ENCODE data around the gene SLC25A14. TPM values are rescaled to one million over a fixed set of nuclear protein-coding genes. Genes with fewer than 3 reads are reported as not detected.
A peak's percentile ranks its signal among the peaks of the same experiment; 100 is the strongest.

Gene SLC25A14
- polyA plus RNA-seq, 2 of the 4 experiments (the other 2 are of a cell fraction) = 23.0 to 34.8 TPM

DNA sequence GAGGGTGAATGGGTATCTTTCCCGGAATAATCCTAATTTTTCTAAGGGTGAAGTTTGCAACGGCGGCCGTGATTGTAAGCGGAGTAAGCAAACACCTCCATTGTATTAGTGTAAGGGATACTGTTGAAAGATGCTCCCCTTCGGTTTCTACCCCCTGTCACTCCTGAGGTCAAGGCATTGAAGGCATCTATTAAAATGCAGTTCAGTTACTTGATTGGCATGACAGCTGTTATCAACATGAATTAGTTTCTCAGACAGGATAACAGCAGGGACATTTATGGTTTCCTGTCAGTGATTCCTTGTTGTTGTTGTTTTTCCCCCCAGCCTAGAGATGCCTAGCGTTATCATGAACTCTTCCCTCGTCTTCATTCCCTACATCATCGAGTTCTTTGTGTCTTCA lies 552 bp downstream of the SLC25A14 start:
- H3K27ac ChIP-seq = peak overlapping the region; percentile 81 to 90
- H3K4me1 ChIP-seq = peaks cover 7% of the 10 kb centered on the region; the same call in 1 of the 3 replicates
- ATAC-seq = peak; percentile 7 to 34; a peak in 2 of 6 replicates
- no peaks in the 10 kb centered on the region for H3K9me3 ChIP-seq
- peak; percentile 94 for FAIRE-seq
- DNase-seq (ENCODE audit: low read depth in 1 of 2, low spot score in 1 of 2) = no peak
- peak overlapping the region; percentile 97 for H3K4me2 ChIP-seq
- TF ChIP-seq SREBF2 (IDR thresholded peaks at IDR 0.05) (no peak), RAD21 (conservative IDR thresholded peaks at IDR 0.05 in 1 of 2, IDR thresholded peaks at IDR 0.05 in 1 of 2) (no peak), POLR2A (IDR thresholded peaks at IDR 0.05; ENCODE audit: low read length) (no peak), HEYL (CRISPR knock-in tag; IDR thresholded peaks at IDR 0.05) (no peak), NFE2L2 (conservative IDR thresholded peaks at IDR 0.05; ENCODE audit: low read length) (no peak), NPAS2 (CRISPR knock-in tag; IDR thresholded peaks at IDR 0.05; ENCODE audit: borderline replicate concordance) (no peak), SMC3 (IDR thresholded peaks at IDR 0.05) (no peak), FOXS1 (CRISPR knock-in tag; IDR thresholded peaks at IDR 0.05) (no peak), BCL3 (IDR thresholded peaks at IDR 0.05) (no peak), GATA3 (IDR thresholded peaks at IDR 0.05; ENCODE audit: borderline replicate concordance) (no peak)
- TF ChIP-seq, protein P1, sequence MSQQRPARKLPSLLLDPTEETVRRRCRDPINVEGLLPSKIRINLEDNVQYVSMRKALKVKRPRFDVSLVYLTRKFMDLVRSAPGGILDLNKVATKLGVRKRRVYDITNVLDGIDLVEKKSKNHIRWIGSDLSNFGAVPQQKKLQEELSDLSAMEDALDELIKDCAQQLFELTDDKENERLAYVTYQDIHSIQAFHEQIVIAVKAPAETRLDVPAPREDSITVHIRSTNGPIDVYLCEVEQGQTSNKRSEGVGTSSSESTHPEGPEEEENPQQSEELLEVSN (IDR thresholded peaks at IDR 0.05; ENCODE audit: borderline replicate concordance, low read depth) = no peak
- TF ChIP-seq, protein P2, sequence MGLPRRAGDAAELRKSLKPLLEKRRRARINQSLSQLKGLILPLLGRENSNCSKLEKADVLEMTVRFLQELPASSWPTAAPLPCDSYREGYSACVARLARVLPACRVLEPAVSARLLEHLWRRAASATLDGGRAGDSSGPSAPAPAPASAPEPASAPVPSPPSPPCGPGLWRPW (IDR thresholded peaks at IDR 0.05) = no peak
- TF ChIP-seq, protein P3, sequence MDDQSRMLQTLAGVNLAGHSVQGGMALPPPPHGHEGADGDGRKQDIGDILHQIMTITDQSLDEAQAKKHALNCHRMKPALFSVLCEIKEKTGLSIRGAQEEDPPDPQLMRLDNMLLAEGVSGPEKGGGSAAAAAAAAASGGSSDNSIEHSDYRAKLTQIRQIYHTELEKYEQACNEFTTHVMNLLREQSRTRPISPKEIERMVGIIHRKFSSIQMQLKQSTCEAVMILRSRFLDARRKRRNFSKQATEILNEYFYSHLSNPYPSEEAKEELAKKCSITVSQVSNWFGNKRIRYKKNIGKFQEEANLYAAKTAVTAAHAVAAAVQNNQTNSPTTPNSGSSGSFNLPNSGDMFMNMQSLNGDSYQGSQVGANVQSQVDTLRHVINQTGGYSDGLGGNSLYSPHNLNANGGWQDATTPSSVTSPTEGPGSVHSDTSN (IDR thresholded peaks at IDR 0.05) = no peak
- WGBS (ENCODE audit: missing lambda C conversion rate) = 10% methylated on average over 9 of the region's 9 CpGs
- POLR2A ChIA-PET = no interaction called here
- CTCF ChIA-PET = no interaction called here
- H3K4me3 ChIP-seq = peak overlapping the region; percentile 92

GRCh38 chrX:130343411-130343810 lies 3.7 kb downstream of the SLC25A14 start:
- Histone ChIP-seq H3K4me2 (no peak overlapping the region), H3K9me3 (no peaks in the 10 kb centered on the region), H3K4me1 (peaks cover 7% of the 10 kb centered on the region; the same call in 1 of the 3 replicates), H3K4me3 (no peak overlapping the region), H3K27ac (no peak overlapping the region)
- FAIRE-seq = peak; percentile 98
- TF ChIP-seq GATA3 (IDR thresholded peaks at IDR 0.05; ENCODE audit: borderline replicate concordance) (no peak), JUN (IDR thresholded peaks at IDR 0.05) (no peak), RARB (CRISPR knock-in tag; IDR thresholded peaks at IDR 0.05) (no peak), HOXA7 (CRISPR knock-in tag; IDR thresholded peaks at IDR 0.05) (no peak), KDM1A (IDR thresholded peaks at IDR 0.05; ENCODE audit: low read depth) (no peak), TFCP2L1 (CRISPR knock-in tag; IDR thresholded peaks at IDR 0.05) (no peak), JUNB (IDR thresholded peaks at IDR 0.05) (no peak), BCL3 (IDR thresholded peaks at IDR 0.05) (no peak), EHF (CRISPR knock-in tag; IDR thresholded peaks at IDR 0.05) (no peak), NPAS2 (CRISPR knock-in tag; IDR thresholded peaks at IDR 0.05; ENCODE audit: borderline replicate concordance) (no peak), HOXB5 (CRISPR knock-in tag; IDR thresholded peaks at IDR 0.05) (no peak), RCOR1 (IDR thresholded peaks at IDR 0.05; ENCODE audit: low read depth, low read length) (no peak), RAD21 (conservative IDR thresholded peaks at IDR 0.05 in 1 of 2, IDR thresholded peaks at IDR 0.05 in 1 of 2) (no peak)
- TF ChIP-seq, protein P4, sequence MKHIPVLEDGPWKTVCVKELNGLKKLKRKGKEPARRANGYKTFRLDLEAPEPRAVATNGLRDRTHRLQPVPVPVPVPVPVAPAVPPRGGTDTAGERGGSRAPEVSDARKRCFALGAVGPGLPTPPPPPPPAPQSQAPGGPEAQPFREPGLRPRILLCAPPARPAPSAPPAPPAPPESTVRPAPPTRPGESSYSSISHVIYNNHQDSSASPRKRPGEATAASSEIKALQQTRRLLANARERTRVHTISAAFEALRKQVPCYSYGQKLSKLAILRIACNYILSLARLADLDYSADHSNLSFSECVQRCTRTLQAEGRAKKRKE (CRISPR knock-in tag; IDR thresholded peaks at IDR 0.05; ENCODE audit: low read depth) = no peak
- DNase-seq (ENCODE audit: low read depth in 1 of 2, low spot score in 1 of 2) = no peak
- 92% methylated on average over 1 of the region's 1 CpG for WGBS (ENCODE audit: missing lambda C conversion rate)
- ATAC-seq = no peak
- ChIA-PET CTCF (interaction anchor here (1.2 kb wide), 1 partner anchor 13 kb away, joined by 5 read pairs; no protein-coding TSS in a partner anchor), POLR2A (no interaction called here)

Data from A549 (cell line).